ENCODE measurements around the gene GOLPH3L. TPM values are rescaled to one million over a fixed set of nuclear protein-coding genes. Genes with fewer than 3 reads are reported as not detected.

GOLPH3L gene
- total and polyA plus RNA-seq, 12 donors: 6.7 to 98.3 (median 24.6) TPM

- DNase-seq: no peak
- H3K36me3 ChIP-seq (replicated peaks in 1 of 2): peaks cover 0 to 3% of the 10 kb centered on the region in 2 donors
- H3K4me3 ChIP-seq: no peak overlapping the region
- intact Hi-C loops (cut with DNase I): no loop called here
- H3K27ac ChIP-seq: no peak overlapping the region
- no peaks in the 10 kb centered on the region for H3K9me3 ChIP-seq (replicated peaks in 1 of 3)
- no peaks in the 10 kb centered on the region for H3K27me3 ChIP-seq
- H3K4me1 ChIP-seq (replicated peaks in 1 of 2): peaks cover 0 to 3% of the 10 kb centered on the region in 2 donors
- TF ChIP-seq POLR2A (IDR thresholded peaks at IDR 0.05) (no peak), CTCF (IDR thresholded peaks at IDR 0.05) (no peak)
- WGBS, 4 donors: 67 to 81% (median 73%) methylated on average over 1 of the region's 1 CpG
Observed at GRCh38 chr1:150683914-150684313, 13.0 kb downstream of the GOLPH3L start.

GRCh38 chr1:150678988-150679387, 18.0 kb downstream of the GOLPH3L start:
- Histone ChIP-seq H3K4me1 (replicated peaks in 1 of 2) (no peaks in the 10 kb centered on the region), H3K27me3 (no peaks in the 10 kb centered on the region), H3K9me3 (replicated peaks in 1 of 3) (no peaks in the 10 kb centered on the region), H3K4me3 (no peak overlapping the region), H3K27ac (no peak overlapping the region), H3K36me3 (replicated peaks in 1 of 2) (peaks cover 0 to 3% of the 10 kb centered on the region in 2 donors)
- intact Hi-C loops (cut with DNase I): no loop called here
- 92 to 100% (median 97%) methylated on average over 1 of the region's 1 CpG for WGBS, 4 donors
- TF ChIP-seq CTCF (IDR thresholded peaks at IDR 0.05): no peak
- no peak for DNase-seq

GRCh38 chr1:150674881-150675280, 22.1 kb downstream of the GOLPH3L start:
- 93 to 99% (median 95%) methylated on average over 4 of the region's 4 CpGs for WGBS, 4 donors
- Histone ChIP-seq H3K27ac (no peak overlapping the region), H3K9me3 (replicated peaks in 1 of 3) (no peaks in the 10 kb centered on the region), H3K27me3 (no peaks in the 10 kb centered on the region), H3K4me1 (replicated peaks in 1 of 2) (no peaks in the 10 kb centered on the region), H3K4me3 (no peak overlapping the region), H3K36me3 (replicated peaks in 1 of 2) (no peaks in the 10 kb centered on the region)
- no peak for DNase-seq
- TF ChIP-seq POLR2A (IDR thresholded peaks at IDR 0.05) (no peak), CTCF (IDR thresholded peaks at IDR 0.05) (no peak)
- intact Hi-C loops (cut with DNase I): no loop called here

- peaks cover 0 to 6% of the 10 kb centered on the region in 2 donors for H3K4me1 ChIP-seq (replicated peaks in 1 of 2)
Observed at GRCh38 chr1:150663321-150663720, 33.6 kb downstream of the GOLPH3L start.

More at GRCh38 chr1:150663321-150663720, 33.6 kb downstream of the GOLPH3L start:
- intact Hi-C loops (cut with DNase I): no loop called here
- H3K36me3 ChIP-seq (replicated peaks in 1 of 2): peaks cover 0 to 19% of the 10 kb centered on the region in 2 donors
- no peaks in the 10 kb centered on the region for H3K9me3 ChIP-seq (replicated peaks in 1 of 3)
- no peak for DNase-seq
- WGBS, 4 donors: 85 to 95% (median 90%) methylated on average over 7 of the region's 7 CpGs
- TF ChIP-seq CTCF (IDR thresholded peaks at IDR 0.05) (no peak), POLR2A (IDR thresholded peaks at IDR 0.05) (no peak)
- no peaks in the 10 kb centered on the region for H3K27me3 ChIP-seq
- H3K4me3 ChIP-seq: no peak overlapping the region
- no peak overlapping the region for H3K27ac ChIP-seq
